ENCODE results near the gene TMEM9B.

GRCh38 chr11:8911029-8911823 lies 53.0 kb downstream of the TMEM9B start, which contains the start of gene AKIP1:
- no peak for TF ChIP-seq CTCF (IDR thresholded peaks at IDR 0.05)
- peak; percentile 77 for TF ChIP-seq POLR2A (IDR thresholded peaks at IDR 0.05; ENCODE audit: low read length)
- no peak for TF ChIP-seq RFX5 (IDR thresholded peaks at IDR 0.05)
- no peak for TF ChIP-seq HES2 (IDR thresholded peaks at IDR 0.05)
- no peak for TF ChIP-seq ZFP36 (IDR thresholded peaks at IDR 0.05; ENCODE audit: borderline replicate concordance, partially characterized antibody)
- TF ChIP-seq MAFK (IDR thresholded peaks at IDR 0.05; ENCODE audit: partially characterized antibody): no peak
- no peak for TF ChIP-seq CBX8 (IDR thresholded peaks at IDR 0.05)
- TF ChIP-seq PBX3 (IDR thresholded peaks at IDR 0.05): no peak
- peak; percentile 29 for TF ChIP-seq MAX (IDR thresholded peaks at IDR 0.05)
- no peak for TF ChIP-seq RCOR1 (IDR thresholded peaks at IDR 0.05; ENCODE audit: low read depth, low read length)
- no peak for TF ChIP-seq EHMT2 (IDR thresholded peaks at IDR 0.05; ENCODE audit: low read depth)
- TF ChIP-seq ESRRA (IDR thresholded peaks at IDR 0.05; ENCODE audit: borderline replicate concordance, low read length): no peak
- no peak for TF ChIP-seq CHD2 (IDR thresholded peaks at IDR 0.05; ENCODE audit: low read length, partially characterized antibody)

Measured in A549 (cell line).